GM23338 (cell line): Measurements from ENCODE around the gene MAP2K6. TPM values are rescaled to one million over a fixed set of nuclear protein-coding genes. Genes with fewer than 3 reads are reported as not detected.

Experiments
- ATAC-seq: fragments of 200-7000 bp; cut with Tn5 transposase; 3 replicates; pipeline ENCODE4 v1.9.1; 2020
- DNase-seq: peaks from one replicate; pipeline ENCODE4 v3.0.0-alpha.2; 2015; ENCODE audit warnings: low spot score
- H2AFZ ChIP-seq: fragments of 200-600 bp; sonication (generic); 2 replicates; pipeline ENCODE4 v1.8.0; 2016; ENCODE audit warnings: antibody characterized with exemption, mild to moderate bottlenecking, moderate library complexity
- H3F3A ChIP-seq: fragments of 200-600 bp; sonication (generic); replicated peaks from 2 replicates; pipeline ENCODE4 v1.8.0; 2017; ENCODE audit warnings: antibody characterized with exemption, mixed run types, low read depth
- H3K27ac ChIP-seq: fragments of 200-600 bp; sonication (generic); 2 replicates; pipeline ENCODE4 v1.6.1; 2016; ENCODE audit warnings: low read depth
- H3K27me3 ChIP-seq: fragments of 200-600 bp; sonication (generic); 2 replicates; pipeline ENCODE4 v1.8.0; 2016; ENCODE audit warnings: mild to moderate bottlenecking, mixed run types, moderate library complexity; ENCODE audit not compliant: insufficient read depth
- H3K36me3 ChIP-seq: fragments of 200-600 bp; sonication (generic); 2 replicates; pipeline ENCODE4 v1.8.0; 2016; ENCODE audit warnings: mild to moderate bottlenecking; ENCODE audit not compliant: insufficient read depth
- H3K4me1 ChIP-seq: fragments of 200-600 bp; sonication (generic); 2 replicates; pipeline ENCODE4 v1.8.0; 2016; ENCODE audit warnings: mild to moderate bottlenecking, moderate library complexity; ENCODE audit not compliant: insufficient read depth
- H3K4me2 ChIP-seq: fragments of 200-600 bp; sonication (generic); 2 replicates; pipeline ENCODE4 v1.7.1; 2017; ENCODE audit warnings: mixed run types
- H3K4me3 ChIP-seq: fragments of 200-600 bp; sonication (generic); 2 replicates; pipeline ENCODE4 v1.6.1; 2016; ENCODE audit warnings: mixed run types
- H3K79me2 ChIP-seq: fragments of 200-600 bp; sonication (generic); replicated peaks from 2 replicates; pipeline ENCODE4 v1.8.0; 2017; ENCODE audit warnings: mild to moderate bottlenecking; ENCODE audit not compliant: insufficient read depth
- H3K9me2 ChIP-seq: fragments of 200-600 bp; sonication (generic); 2 replicates; pipeline ENCODE4 v1.8.0; 2017; ENCODE audit not compliant: insufficient read depth
- H4K20me1 ChIP-seq: fragments of 200-600 bp; sonication (generic); replicated peaks from 2 replicates; pipeline ENCODE4 v1.8.0; 2017; ENCODE audit warnings: mild to moderate bottlenecking; ENCODE audit not compliant: insufficient read depth
- H3K27ac Mint-ChIP-seq: 2 replicates; pipeline ENCODE4 v1.8.0; 2020; ENCODE audit warnings: inconsistent platforms, mild to moderate bottlenecking, moderate library complexity, mixed read lengths
- H3K27me3 Mint-ChIP-seq: 3 replicates; pipeline ENCODE4 v1.8.0; 2022; ENCODE audit warnings: low read depth, mild to moderate bottlenecking, moderate library complexity, mixed read lengths, inconsistent platforms; ENCODE audit not compliant: insufficient read depth, poor library complexity
- H3K36me3 Mint-ChIP-seq: 3 replicates; pipeline ENCODE4 v1.8.0; 2021; ENCODE audit warnings: low read depth, mild to moderate bottlenecking, inconsistent platforms, moderate library complexity, mixed read lengths
- H3K4me1 Mint-ChIP-seq: 3 replicates; pipeline ENCODE4 v1.8.0; 2020; ENCODE audit warnings: mild to moderate bottlenecking, inconsistent platforms, mixed read lengths
- H3K4me3 Mint-ChIP-seq: 3 replicates; pipeline ENCODE4 v1.8.0; 2021; ENCODE audit warnings: moderate library complexity, mild to moderate bottlenecking, inconsistent platforms, mixed read lengths
- H3K9me3 Mint-ChIP-seq: 3 replicates; pipeline ENCODE4 v1.8.0; 2020; ENCODE audit warnings: moderate library complexity, mild to moderate bottlenecking, inconsistent platforms, mixed read lengths
- CREB1 ChIP-seq: fragments of 250-450 bp; sonication (Bioruptor Pico); IDR thresholded peaks from 2 replicates; pipeline ENCODE4 v1.5.0; 2020; ENCODE audit warnings: low read depth, mild to moderate bottlenecking, moderate library complexity
- CTCF ChIP-seq, 2 experiments: fragments of 200-600 bp in 1 of 2; sonication (generic) in 1 of 2; conservative IDR thresholded peaks; 2 replicates each; pipeline versions ENCODE4 v1.5.1 to v1.6.1; 2016 to 2017; ENCODE audit warnings: antibody characterized with exemption in 2 of 2, low read depth in 2 of 2, mild to moderate bottlenecking in 2 of 2, moderate library complexity in 1 of 2
- ETS1 ChIP-seq: IDR thresholded peaks from 2 replicates; pipeline ENCODE4 v1.6.1; 2016; ENCODE audit warnings: antibody characterized with exemption
- EZH2 ChIP-seq: fragments of 200-600 bp; sonication (generic); IDR thresholded peaks from one replicate; pipeline ENCODE4 v1.8.0; 2017; ENCODE audit warnings: antibody characterized with exemption, mild to moderate bottlenecking, low read depth; ENCODE audit not compliant: unreplicated experiment
- JUNB ChIP-seq: IDR thresholded peaks from one replicate; pipeline ENCODE4 v1.6.1; 2016; ENCODE audit warnings: antibody characterized with exemption; ENCODE audit not compliant: unreplicated experiment
- POLR2AphosphoS5 ChIP-seq: IDR thresholded peaks from 2 replicates; pipeline ENCODE4 v1.6.1; 2016; ENCODE audit warnings: antibody characterized with exemption, low read depth
- REST ChIP-seq: IDR thresholded peaks from one replicate; pipeline ENCODE4 v1.6.1; 2018; ENCODE audit warnings: antibody characterized with exemption; ENCODE audit not compliant: unreplicated experiment
- STAT1 ChIP-seq: IDR thresholded peaks from one replicate; pipeline ENCODE4 v1.6.1; 2016; ENCODE audit warnings: antibody characterized with exemption; ENCODE audit not compliant: unreplicated experiment
- ZNF331 ChIP-seq: fragments of 250-450 bp; sonication (Bioruptor Pico); IDR thresholded peaks from 2 replicates; pipeline ENCODE4 v1.5.0; 2020; ENCODE audit warnings: low read depth, mild to moderate bottlenecking, moderate library complexity
- ZNF462 ChIP-seq: fragments of 250-450 bp; sonication (Bioruptor Pico); IDR thresholded peaks from 2 replicates; pipeline ENCODE4 v1.5.0; 2020; ENCODE audit warnings: mild to moderate bottlenecking, moderate library complexity
- polyA plus RNA-seq: library from polyadenylated mRNA; unstranded; fragments of >200 nt; fragmentation: Nextera tagmentation; extraction: Ambion mirVana; gene quantifications from 2 replicates; pipeline ENCODE4 v1.2.1, GENCODE V29; 2016
- total RNA-seq: library from RNA; depleted of rRNA; stranded (reverse); fragments of >200 nt; shearing (Covaris generic); gene quantifications from 2 replicates; pipeline ENCODE4 v1.2.3, GENCODE V29; 2014

Gene MAP2K6
- total and polyA plus RNA-seq, 2 experiments from 2014 or later, result 26.3 to 31.1 TPM

- TF ChIP-seq JUNB (no peak), ETS1 (no peak), CTCF (conservative IDR thresholded peaks at IDR 0.05; ENCODE audit: low read depth in 2 of 2) (no peak), STAT1 (no peak)
These were observed 29.5 kb downstream of the MAP2K6 start (continued) for GRCh38 chr17:69444023-69444422.

GRCh38 chr17:69445132-69445531 lies 30.6 kb downstream of the MAP2K6 start:
- Mint-ChIP-seq H3K4me3 (no peak overlapping the region), H3K9me3 (no peaks in the 10 kb centered on the region; the same call in 2 of the 3 replicates), H3K36me3 (peaks cover 6% of the 10 kb centered on the region; the same call in 1 of the 3 replicates), H3K27me3 (peaks cover 9% of the 10 kb centered on the region), H3K27ac (0 out of 2 replicates have a peak overlapping the region, but pooled peaks have one; percentile 71), H3K4me1 (peaks cover 38% of the 10 kb centered on the region)
- no peaks in the 10 kb centered on the region for H4K20me1 ChIP-seq
- ATAC-seq (no peak), DNase-seq (no peak)
- H3K4me2 ChIP-seq, result no peak overlapping the region
- H3K27ac ChIP-seq, result no peak overlapping the region
- no peaks in the 10 kb centered on the region for H3K36me3 ChIP-seq
- H3K79me2 ChIP-seq, result peaks cover 66% of the 10 kb centered on the region
- H3F3A ChIP-seq, result peaks cover 11% of the 10 kb centered on the region
- no peak overlapping the region for H3K4me3 ChIP-seq
- no peaks in the 10 kb centered on the region for H3K9me2 ChIP-seq
- peaks cover 45% of the 10 kb centered on the region for H3K4me1 ChIP-seq
- H3K27me3 ChIP-seq, result no peaks in the 10 kb centered on the region
- H2AFZ ChIP-seq, result no peak overlapping the region
- TF ChIP-seq ZNF331 (CRISPR knock-in tag) (no peak), POLR2AphosphoS5 (no peak), REST (no peak), CREB1 (CRISPR knock-in tag) (no peak), EZH2 (no peak), ZNF462 (CRISPR knock-in tag) (no peak), CTCF (conservative IDR thresholded peaks at IDR 0.05; ENCODE audit: low read depth in 2 of 2) (no peak), STAT1 (no peak)
